Loucy (cell line): ENCODE data around the gene RBBP8.
A peak's percentile ranks its signal among the peaks of the same experiment; 100 is the strongest.

Source experiments
- H2AFZ ChIP-seq: fragments of 200-600 bp; sonication (generic); 2 replicates; pipeline ENCODE4 v1.6.0; 2016; ENCODE audit warnings: antibody characterized with exemption, mild to moderate bottlenecking, low read length, moderate library complexity
- H3F3A ChIP-seq: fragments of 200-600 bp; 2 replicates; pipeline ENCODE4 v1.6.0; 2016; ENCODE audit warnings: antibody characterized with exemption, low read depth, mild to moderate bottlenecking
- H3K27me3 ChIP-seq: fragments of 200-600 bp; sonication (generic); 2 replicates; pipeline ENCODE4 v1.6.1; 2014; ENCODE audit warnings: low read length, mild to moderate bottlenecking; ENCODE audit not compliant: insufficient read depth, poor library complexity, severe bottlenecking
- H3K36me3 ChIP-seq: fragments of 200-600 bp; sonication (generic); 2 replicates; pipeline ENCODE4 v1.6.1; 2016; ENCODE audit warnings: low read length; ENCODE audit not compliant: insufficient read depth
- H3K4me1 ChIP-seq: fragments of 200-600 bp; sonication (generic); 2 replicates; pipeline ENCODE4 v1.5.1; 2014; ENCODE audit warnings: low read length, mild to moderate bottlenecking; ENCODE audit not compliant: insufficient read depth, poor library complexity, severe bottlenecking
- H3K4me2 ChIP-seq: fragments of 200-600 bp; sonication (generic); 2 replicates; pipeline ENCODE4 v1.6.0; 2014; ENCODE audit warnings: antibody characterized with exemption, low read length, low read depth, mild to moderate bottlenecking; ENCODE audit not compliant: poor library complexity, severe bottlenecking
- H3K4me3 ChIP-seq: fragments of 200-600 bp; sonication (generic); 2 replicates; pipeline ENCODE4 v1.5.1; 2014; ENCODE audit warnings: low read length, mild to moderate bottlenecking, mixed read lengths; ENCODE audit not compliant: poor library complexity, severe bottlenecking
- H3K79me2 ChIP-seq: fragments of 200-600 bp; sonication (generic); 2 replicates; pipeline ENCODE4 v1.6.1; 2014; ENCODE audit warnings: low read length; ENCODE audit not compliant: insufficient read depth
- H3K9ac ChIP-seq: fragments of 200-600 bp; sonication (generic); 2 replicates; pipeline ENCODE4 v1.6.0; 2014; ENCODE audit warnings: mild to moderate bottlenecking, low read depth, low read length, moderate library complexity; ENCODE audit not compliant: poor library complexity, severe bottlenecking
- H3K9me2 ChIP-seq: fragments of 200-600 bp; sonication (generic); replicated peaks from 2 replicates; pipeline ENCODE4 v1.6.1; 2016; ENCODE audit warnings: low read depth, low read length, mixed read lengths
- H3K9me3 ChIP-seq: fragments of 200-600 bp; sonication (generic); 2 replicates; pipeline ENCODE4 v1.6.1; 2014; ENCODE audit warnings: mild to moderate bottlenecking, antibody characterized with exemption, low read length, low read depth; ENCODE audit not compliant: insufficient read depth
- H4K20me1 ChIP-seq: fragments of 200-600 bp; sonication (generic); 2 replicates; pipeline ENCODE4 v1.6.0; 2014; ENCODE audit warnings: antibody characterized with exemption, low read length, mild to moderate bottlenecking; ENCODE audit not compliant: insufficient read depth, poor library complexity, severe bottlenecking
- CTCF ChIP-seq: fragments of 200-600 bp; sonication (generic); conservative IDR thresholded peaks from 2 replicates; pipeline ENCODE4 v1.5.1; 2014; ENCODE audit warnings: mild to moderate bottlenecking, antibody characterized with exemption, low read length
- EZH2phosphoT487 ChIP-seq: fragments of 200-600 bp; IDR thresholded peaks from 2 replicates; pipeline ENCODE4 v1.6.1; 2018; ENCODE audit warnings: antibody characterized with exemption, mild to moderate bottlenecking, moderate library complexity, borderline replicate concordance

Gene RBBP8

DNA sequence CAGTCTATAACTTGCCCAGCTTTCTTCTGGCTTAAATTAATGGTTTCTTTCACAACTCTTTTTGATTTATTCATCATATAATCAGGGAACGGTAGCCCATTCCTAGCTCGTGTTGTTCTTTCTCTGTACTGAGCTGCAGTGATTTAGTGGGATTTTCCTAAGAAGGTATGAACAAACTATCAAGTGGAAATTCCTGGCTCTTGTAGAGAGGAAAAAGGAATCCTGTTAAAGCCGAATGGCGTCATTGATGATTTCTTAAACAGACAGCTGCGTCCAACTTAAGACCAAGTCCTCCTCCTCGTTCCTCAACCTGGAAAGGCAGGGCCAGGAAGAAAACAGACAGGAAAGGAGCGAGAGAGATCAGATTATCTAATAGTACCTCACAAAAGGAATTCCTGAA is 132.9 kb downstream of the RBBP8 start:
- Histone ChIP-seq H2AFZ (no peak overlapping the region), H3K4me1 (peaks cover 38% of the 10 kb centered on the region), H3K4me2 (no peak overlapping the region), H3K9me2 (no peaks in the 10 kb centered on the region), H3K9ac (no peak overlapping the region), H3K9me3 (peaks cover 6% of the 10 kb centered on the region; the same call in 1 of the 2 replicates), H3K36me3 (no peaks in the 10 kb centered on the region), H3K4me3 (no peak overlapping the region), H3F3A (no peaks in the 10 kb centered on the region), H3K79me2 (no peaks in the 10 kb centered on the region), H4K20me1 (no peaks in the 10 kb centered on the region), H3K27me3 (no peaks in the 10 kb centered on the region)
- TF ChIP-seq CTCF, result no peak
- no peak for TF ChIP-seq EZH2phosphoT487

DNA sequence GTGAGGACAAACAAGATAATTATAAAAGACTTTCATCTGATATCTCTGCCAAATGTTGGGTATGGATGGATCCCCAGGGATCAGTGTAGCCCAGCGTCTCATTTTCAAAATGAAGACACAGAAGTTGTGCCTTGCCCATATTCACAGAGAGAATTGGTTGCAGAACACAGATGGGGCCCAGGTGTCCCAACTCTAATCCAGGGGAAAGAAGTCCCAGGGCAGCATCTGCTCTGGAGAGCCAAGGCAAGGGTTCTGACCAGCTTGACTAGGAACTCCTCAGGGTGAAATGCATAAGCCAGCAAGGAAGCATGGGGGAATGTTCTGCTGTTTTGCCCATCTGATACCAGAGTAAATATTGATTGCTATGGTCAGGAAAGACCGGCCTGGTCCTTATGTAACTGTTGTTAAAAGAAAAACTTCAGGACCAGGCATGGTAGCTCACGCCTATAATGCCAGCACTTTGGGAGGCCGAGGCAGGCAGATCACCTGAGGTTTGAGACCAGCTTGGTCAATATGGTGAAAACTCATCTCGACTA is 133.4 kb downstream of the RBBP8 start:
- no peaks in the 10 kb centered on the region for H4K20me1 ChIP-seq
- peaks cover 41% of the 10 kb centered on the region for H3K4me1 ChIP-seq
- no peaks in the 10 kb centered on the region for H3K27me3 ChIP-seq
- TF ChIP-seq EZH2phosphoT487 (no peak), CTCF (no peak)
- H3K36me3 ChIP-seq, result no peaks in the 10 kb centered on the region
- no peak overlapping the region for H3K4me3 ChIP-seq
- no peaks in the 10 kb centered on the region for H3K79me2 ChIP-seq
- no peak overlapping the region for H3K9ac ChIP-seq
- H3K9me3 ChIP-seq, result peaks cover 6% of the 10 kb centered on the region; the same call in 1 of the 2 replicates
- H3K9me2 ChIP-seq, result no peaks in the 10 kb centered on the region
- no peaks in the 10 kb centered on the region for H3F3A ChIP-seq
- 0 out of 2 replicates have a peak overlapping the region, but pooled peaks have one; percentile 0 for H2AFZ ChIP-seq
- no peak overlapping the region for H3K4me2 ChIP-seq

DNA sequence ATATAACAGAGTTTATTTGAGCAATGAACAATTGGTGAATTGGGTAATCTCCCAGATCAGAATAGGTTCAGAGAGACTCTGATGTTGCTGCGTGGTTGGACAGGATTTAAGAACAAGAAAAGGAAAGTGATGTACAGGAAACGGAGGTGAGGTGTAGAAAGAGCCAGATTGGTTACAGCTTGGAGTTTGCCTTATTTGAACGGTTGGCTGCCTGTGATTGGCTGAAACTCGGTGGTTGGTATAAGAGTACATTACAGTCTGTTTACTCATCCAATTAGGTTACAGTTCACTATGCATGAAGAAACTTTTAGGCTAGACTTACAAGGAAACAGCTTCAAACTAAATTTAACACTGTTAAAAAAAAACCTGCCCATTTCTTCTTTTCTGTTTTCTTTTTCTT is 134.1 kb downstream of the RBBP8 start:
- TF ChIP-seq CTCF (no peak), EZH2phosphoT487 (no peak)
- Histone ChIP-seq H3K9me3 (peaks cover 6% of the 10 kb centered on the region; the same call in 1 of the 2 replicates), H3K4me2 (no peak overlapping the region)

More for the DNA sequence above, 134.1 kb downstream of the RBBP8 start:
- H3K9ac ChIP-seq, result no peak overlapping the region
- no peaks in the 10 kb centered on the region for H3K79me2 ChIP-seq
- no peaks in the 10 kb centered on the region for H4K20me1 ChIP-seq
- H3K4me1 ChIP-seq, result peaks cover 48% of the 10 kb centered on the region
- no peaks in the 10 kb centered on the region for H3K27me3 ChIP-seq
- H3K36me3 ChIP-seq, result no peaks in the 10 kb centered on the region
- no peaks in the 10 kb centered on the region for H3K9me2 ChIP-seq
- H2AFZ ChIP-seq, result 0 out of 2 replicates have a peak overlapping the region, but pooled peaks have one; percentile 23
- no peaks in the 10 kb centered on the region for H3F3A ChIP-seq
- H3K4me3 ChIP-seq, result no peak overlapping the region
